GM19351 (cell line): ENCODE results near the gene FKBP11.
"Not testable (repeated sequence)": the region's sequence is repeated elsewhere in the genome, so short reads cannot be mapped to it uniquely, and the experiment has no call there.

Experiments used
- ATAC-seq: cut with Tn5 transposase; IDR thresholded peaks from one replicate; pipeline ENCODE4 v1.9.1; 2021; ENCODE audit warnings: mild to moderate bottlenecking, moderate library complexity; ENCODE audit not compliant: unreplicated experiment

The FKBP11 gene

DNA sequence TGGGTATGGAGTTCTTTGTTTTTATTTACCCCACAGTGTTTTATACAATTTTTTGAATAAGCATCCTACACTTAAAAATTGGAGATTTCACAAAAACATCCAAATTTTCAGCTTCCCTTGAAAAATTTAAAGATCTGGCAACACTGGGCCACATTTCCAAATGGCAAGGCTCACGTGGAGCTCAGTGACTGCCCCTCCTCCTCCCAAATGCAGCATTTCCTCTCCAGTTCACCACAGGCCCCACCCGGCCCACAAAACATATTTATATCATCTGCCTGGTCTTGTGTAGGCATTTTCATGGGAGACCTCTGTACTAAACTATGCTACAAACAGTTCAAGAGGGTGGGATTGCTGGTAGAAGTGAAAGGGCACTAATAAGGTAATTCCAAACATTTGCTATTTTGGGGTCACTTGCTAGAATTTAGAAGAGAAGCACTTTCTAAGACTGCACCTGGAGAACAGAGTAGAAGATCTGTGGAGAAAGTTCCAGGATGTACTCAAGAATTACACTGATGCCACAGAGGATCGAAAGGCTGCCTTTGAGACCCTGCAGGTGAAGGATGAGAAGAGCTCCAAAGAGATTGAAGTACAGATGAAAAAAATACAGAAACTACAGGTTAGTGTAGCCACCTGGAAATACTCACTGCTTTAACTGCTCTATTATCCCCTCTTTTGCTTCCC lies 7.3 kb downstream of the FKBP11 start:
- no peak for ATAC-seq

DNA sequence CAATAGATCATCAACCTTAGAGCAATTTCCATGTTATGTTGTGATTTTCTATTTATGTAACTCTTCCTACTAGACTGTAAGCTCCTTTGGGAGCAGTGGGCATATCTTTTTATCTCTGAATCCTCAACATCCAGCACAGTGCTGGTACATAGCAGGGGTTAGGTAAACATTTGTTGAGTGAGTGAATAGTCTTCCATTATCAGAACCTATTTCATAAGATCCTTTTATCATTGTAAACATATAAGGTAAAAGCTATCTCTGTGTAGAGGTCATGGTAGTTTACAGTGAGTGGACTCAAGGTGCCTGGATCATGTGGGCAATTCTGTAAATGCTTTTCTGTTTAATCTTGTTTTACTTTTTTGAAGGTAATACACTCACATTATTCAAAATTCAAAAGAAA lies 15.1 kb downstream of the FKBP11 start:
- ATAC-seq = no peak

DNA sequence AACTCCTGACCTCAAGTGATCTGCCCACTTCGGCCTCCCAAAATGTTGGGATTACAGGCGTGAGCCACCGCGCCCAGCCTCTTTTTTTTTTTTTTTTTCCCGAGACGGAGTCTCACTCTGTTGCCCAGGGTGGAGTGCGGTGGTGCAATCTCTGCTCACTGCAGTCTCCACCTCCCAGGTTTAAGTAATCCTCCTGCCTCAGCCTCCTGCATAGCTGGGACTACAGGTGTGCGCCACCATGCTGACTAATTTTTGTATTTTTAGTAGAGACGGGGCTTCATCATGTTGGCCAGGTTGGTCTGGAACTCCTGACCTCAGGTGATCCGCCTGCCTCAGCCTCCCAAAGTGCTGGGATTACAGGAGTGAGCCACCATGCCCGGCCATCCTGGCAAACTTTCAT lies 15.6 kb downstream of the FKBP11 start:
- not testable (repeated sequence) for ATAC-seq

DNA sequence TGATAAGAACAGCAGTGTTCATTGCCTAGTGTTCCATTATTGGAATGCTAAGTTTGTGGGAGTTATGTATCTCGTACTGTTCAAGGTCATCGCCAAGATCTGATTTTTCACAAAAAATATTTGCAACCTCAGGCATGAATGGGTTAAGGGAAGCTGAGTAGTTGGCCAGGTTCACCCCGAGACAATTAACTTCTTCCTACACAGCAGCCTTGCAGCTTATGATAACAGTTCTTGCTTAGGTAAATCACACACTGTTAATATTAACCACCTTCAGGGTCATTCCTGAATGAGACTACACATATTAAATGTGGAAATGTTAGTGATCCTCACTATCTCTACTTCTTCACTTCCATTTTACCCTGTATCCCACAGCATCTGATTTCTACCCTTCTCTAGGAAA lies 18.0 kb downstream of the FKBP11 start:
- ATAC-seq = no peak

DNA sequence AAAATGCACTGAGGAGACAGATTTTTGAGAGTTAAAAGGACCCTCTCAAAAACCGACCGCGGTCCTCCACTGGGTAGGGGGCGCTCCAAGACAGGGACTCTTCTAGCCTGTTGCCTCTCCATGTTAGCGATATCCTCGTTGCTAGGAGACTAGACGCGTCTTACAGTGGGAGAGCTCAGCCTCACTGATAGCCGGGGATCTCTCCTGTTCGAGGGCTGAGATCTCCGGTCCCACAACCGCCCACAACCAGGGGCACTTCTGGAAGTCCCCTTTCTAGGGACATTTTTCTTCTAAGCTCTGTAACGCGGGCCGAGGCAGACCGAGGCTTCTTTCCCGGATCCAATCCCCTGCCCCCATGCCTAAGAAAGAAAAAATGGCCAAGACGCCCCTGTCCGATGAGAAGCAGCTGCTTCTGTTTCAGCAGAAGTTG lies 21.3 kb downstream of the FKBP11 start:
- ATAC-seq = peak; percentile 76

DNA sequence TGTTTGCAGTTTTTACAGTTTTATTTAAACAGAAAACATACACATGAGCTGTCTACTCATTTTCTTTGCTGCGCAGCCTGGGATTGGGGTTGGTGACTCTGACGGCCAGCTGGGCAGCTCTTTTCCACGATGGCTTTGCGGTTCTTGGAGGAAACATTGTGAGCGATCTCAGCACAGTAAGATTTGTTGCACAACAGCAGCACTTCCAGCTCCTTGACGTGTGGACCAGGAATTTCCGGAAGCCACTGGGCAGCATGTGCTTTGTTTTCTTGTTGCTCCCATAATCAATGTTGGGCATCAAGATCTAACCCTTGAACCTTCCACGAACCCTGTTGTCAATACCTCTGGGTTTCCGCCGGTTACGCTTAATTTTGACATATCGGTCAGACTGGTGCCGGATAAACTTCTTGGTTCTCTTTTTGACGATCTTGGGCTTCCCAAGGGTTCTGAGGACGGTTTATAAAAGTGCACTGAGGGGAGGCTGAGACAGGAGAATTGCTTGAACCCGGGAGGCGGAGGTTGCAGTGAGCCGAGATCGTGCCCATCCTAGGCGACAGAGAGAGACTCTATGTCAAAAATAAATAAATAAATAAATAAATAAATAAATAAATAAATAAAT lies 21.8 kb downstream of the FKBP11 start:
- ATAC-seq = no peak

DNA sequence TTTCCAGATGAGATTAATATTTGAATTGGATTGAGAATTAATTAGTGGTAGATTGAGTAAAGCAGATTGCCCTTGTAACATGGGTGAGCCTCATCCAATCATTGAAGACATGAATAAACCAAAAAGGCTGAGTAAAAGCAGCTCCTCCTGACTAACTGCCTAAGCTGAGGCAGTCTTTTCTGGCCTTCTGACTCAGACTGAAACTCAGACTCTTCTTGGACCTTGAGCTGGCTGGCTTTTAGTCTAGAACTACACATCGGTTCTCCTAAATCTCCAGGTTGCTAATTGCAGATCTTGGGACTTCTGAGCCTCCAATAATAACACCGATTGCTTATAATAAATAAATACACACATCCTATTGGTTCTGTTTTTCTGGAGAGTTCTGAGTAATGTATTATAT lies 24.0 kb downstream of the FKBP11 start:
- peak; percentile 59 for ATAC-seq

DNA sequence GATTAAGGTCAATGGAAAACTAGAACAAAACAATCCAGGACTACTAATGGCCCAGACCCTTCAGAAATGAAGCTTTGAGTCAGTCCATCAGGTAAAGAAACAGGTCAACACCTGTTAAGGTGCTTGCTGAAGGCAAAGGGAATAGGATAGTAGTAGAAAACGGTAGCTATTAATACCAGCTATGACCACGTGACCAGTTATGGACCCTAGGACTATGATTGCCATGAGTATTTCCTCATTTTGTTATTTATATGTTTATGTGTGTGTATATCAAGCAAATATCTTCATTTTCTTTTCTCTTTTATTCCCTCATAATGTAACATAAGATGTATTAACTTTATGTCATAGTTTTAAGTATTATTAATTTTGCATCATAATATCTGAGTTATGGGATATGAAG lies 25.6 kb downstream of the FKBP11 start:
- ATAC-seq = no peak

DNA sequence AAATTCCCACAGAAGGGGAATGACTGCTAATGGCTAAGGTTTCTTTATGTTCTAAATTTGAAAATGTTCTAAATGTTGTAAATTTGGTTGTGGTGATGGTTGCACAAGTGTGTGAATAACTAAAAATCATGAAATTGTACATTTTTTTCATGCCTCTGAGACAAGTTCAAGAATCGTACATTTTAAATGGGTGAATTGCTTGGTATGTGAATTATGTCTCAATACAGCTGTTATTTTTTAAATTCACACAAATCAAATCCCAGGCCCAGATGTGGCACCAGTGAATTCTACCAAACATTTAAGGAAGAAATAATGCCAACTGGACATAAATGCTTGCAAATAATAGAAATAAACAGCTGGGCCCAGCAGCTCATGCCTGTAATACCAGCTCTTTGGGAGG lies 31.0 kb downstream of the FKBP11 start:
- no peak for ATAC-seq

DNA sequence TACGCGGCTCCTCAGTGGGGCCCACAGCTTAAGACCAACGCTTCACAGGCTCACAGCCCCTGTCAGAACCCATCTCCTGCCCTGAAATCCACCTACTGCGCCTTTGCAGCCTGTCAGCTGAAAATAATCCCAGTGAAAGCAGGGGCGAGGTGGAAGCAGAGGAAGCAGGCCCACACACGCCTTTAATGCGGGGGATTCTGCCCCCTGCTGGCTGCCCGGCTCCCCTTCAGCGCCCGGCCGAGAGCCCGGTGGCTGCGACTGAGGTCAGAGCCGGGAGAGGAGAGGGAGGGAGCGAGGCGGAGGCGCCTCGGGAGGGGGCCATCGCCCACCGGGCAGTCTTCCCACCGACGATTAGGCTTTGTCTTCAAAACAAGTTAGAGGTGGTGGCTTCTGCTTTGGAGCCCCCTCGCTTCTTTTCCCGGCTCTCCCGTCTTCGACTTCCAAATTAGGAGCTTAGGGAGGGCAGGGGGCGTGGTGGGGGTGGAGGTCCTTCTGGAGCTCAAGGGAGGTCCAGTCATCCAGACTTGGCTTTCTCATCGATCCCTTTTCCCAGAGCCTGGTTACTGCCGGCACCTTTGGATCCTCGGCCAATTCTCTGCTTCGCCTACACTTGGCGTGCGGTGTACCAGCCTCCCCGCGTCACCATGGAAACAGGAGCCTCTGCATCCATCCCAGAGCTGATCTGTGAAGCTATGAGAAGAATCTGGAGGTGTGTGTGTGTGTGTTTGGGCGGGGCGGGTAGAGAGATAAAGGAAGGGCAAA lies 34.5 kb downstream of the FKBP11 start:
- ATAC-seq = no peak

DNA sequence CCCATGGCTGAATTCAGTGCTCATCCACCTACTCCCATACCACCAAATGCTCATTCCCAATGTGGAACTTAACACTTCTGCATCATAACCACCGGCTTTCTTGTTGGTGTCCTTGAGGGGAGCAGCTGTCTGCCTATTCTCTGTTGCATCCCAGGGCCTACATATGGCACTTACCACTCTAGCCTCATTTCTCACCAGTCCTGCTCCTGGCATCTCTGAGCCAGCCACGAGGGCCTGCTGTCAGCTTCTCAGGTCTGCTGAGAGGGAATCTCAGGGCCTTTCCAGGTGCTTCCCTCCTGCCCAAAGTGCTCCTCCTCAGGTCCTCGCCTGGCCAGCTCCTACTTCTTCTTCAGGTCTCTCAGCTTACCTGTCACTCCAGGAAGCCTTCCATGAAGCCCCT lies 35.6 kb downstream of the FKBP11 start:
- no peak for ATAC-seq

DNA sequence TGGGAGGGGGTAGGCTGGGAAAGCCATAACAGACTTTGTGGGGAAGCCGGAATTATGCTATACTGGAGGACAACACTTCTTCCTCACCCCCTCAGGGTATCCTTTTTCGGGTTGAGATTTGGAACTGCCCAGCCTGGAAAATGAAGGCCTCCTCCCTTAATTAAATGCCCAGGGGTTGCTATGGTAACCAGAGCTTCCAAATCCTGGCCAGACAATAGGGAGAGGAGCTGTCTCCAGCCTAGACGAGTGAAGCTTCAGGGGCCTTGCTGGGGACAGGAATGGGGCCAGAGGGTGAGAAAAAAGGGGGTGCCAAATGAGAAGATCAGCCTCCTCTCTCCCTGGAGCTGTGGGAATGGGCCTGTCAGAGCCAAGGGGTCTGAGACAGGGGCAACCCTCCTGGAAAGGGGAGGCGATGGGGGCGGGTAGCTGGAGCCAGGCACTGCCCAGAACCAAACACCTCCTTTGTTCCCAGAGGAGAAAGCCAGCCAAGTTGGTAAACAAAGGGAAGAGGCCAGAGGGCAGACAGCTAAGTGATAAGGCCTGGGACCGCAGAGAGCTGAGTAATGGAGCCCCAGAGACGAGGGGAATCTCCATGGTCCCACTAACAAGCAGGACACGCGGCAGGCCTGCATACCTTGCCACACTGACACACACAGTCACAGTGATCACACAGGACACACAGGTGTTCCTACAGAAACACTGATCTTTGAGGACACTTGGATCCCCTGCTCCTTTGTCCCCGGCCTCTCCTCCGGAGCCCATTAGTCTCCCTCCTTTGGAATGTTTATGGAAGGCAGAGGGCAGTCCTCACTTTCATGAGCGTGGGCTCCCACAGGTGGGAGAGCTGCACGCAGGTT lies 41.8 kb downstream of the FKBP11 start:
- no peak for ATAC-seq

DNA sequence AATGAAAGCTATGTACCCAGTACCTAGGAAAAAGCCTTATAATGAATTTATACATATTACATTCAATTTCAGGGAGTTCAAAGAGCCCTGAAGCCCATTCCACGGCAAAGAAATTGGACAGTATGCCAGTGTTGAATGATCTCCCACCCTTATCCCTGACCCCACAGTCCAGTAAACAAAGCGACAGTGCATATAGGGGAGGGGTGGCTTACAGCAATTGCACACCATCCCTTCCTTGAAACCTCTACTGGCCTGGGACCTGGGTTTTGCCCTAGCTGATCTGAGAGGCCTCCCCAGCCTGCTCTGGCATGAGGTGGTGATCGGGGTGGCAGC lies 42.4 kb downstream of the FKBP11 start:
- ATAC-seq = no peak

DNA sequence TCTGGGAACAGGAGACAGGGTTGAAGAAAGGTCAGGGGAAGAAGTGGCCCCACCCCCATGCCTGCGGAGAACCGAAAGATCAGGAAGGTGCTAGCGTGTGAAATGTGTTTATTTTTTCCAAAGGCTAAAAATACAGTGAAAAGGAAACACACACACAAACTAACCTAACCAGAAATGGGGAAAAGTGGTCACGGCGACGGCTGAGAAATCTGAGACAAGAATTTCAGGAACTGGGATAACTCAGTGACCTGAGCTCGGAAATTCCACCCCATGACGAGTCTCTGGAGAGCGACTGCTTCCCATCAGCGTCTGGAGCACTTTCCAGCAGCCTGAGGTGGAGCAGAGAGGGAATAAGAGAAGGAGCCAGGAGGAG lies 43.0 kb downstream of the FKBP11 start:
- ATAC-seq = no peak

DNA sequence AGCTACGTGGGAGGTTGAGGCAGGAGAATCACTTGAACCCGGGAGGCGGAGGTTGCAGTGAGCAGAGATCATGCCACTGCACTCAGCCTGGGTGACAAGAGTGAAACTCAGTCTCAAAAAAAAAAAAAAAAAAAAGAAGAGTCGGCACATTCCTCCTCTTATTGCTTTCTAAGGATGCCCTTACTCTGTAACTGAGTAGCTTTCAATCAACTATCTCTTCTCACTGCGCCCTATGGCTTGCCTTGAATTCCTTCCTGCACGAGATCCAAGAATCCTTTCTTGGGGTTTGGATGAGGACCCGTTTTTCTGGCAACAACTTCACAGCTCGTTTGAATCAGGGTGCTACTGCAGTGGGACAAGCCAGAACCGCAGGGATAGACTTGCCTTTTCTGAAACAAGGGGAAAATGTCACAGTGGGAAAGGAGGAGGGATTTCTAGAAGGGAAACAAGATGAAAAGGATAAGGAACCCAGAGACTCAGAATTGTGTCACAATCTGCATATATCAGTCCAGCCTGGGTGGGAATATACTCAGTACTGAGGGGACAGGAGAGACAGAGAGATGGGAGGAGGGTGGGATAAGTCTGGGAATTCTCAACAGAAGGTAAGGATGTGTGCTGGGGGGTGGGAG lies 43.5 kb downstream of the FKBP11 start:
- no peak for ATAC-seq

DNA sequence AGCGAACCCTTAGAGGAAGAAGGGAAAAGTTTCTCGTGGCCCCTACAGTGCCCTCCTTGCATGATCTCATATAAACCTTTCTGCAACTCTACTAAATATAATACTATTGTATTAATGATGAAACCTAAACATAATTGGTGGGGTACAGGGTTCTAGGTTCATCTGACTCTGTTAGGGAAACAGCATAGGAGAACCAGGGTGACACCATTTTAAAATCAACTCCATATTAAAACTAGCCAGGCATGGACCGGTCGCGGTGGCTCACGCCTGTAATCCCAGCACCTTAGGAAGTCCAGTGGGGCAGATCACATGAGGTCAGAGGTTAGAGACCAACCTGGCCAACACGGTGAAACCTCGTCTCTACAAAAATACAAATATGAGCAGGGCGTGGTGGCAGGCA lies 44.6 kb downstream of the FKBP11 start:
- no peak for ATAC-seq

DNA sequence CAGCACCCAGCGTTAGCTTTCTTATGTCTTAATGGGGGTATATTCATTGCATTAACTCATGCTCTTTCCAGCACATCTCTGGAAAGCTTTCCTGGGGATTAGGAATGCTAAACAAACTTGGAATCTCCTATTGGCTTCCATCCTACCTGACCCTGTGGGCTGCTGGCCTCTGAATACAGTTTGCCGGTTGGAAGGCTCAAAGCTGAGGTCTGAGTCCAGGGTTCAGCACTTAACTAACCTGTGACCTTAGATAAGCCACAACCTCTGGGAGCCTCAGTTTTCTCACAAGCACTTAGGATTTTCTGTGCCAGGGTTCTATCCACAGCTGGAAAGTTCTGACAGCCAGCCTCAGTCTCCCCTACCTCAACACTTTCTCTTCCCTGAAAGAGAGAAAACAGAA lies 46.7 kb downstream of the FKBP11 start:
- ATAC-seq = no peak

DNA sequence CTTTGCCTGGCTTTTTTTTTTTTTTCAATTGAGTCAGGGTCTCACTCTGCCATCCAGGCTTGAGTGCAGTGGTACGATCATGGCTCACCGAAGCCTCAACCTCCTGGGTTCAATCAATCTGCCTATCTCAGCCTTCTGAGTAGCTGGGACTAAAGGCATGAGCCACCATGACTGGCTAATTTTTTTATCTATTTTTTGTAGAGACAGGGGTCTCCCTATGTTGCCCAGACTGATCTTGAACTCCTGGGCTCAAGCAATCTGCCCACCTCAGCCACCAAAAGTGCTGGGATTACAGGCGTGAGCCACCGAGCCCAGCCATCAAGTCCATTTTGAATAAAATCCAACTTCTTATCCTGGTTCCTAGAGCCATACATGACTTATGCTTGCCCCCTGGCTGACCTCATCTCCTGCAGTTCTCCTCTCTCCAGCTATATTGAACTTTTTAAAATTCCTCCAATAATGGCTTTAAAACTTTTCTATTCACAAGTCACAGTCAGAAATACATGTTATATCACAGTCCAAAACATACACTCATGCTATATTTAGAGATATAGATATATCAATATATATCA lies 49.3 kb downstream of the FKBP11 start:
- no peak for ATAC-seq

DNA sequence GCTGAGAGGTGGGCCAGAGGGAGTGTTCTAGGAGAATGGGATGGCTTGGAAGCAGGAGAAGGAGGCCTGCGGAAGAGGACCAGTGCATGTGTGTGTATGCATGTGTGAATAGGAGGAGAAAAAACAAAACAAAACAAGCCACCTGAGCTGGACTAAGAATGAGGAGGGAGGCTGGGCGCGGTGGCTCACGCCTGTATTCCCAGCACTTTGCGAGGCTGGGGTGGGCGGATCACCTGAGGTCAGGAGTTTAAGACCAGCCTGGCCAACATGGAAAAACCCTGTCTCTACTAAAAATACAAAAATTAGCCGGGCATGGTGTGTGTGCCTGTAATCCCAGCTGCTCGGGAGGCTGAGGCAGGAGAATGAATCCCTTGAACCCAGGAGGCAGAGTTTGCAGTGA lies 51.8 kb downstream of the FKBP11 start:
- not testable (repeated sequence) for ATAC-seq

DNA sequence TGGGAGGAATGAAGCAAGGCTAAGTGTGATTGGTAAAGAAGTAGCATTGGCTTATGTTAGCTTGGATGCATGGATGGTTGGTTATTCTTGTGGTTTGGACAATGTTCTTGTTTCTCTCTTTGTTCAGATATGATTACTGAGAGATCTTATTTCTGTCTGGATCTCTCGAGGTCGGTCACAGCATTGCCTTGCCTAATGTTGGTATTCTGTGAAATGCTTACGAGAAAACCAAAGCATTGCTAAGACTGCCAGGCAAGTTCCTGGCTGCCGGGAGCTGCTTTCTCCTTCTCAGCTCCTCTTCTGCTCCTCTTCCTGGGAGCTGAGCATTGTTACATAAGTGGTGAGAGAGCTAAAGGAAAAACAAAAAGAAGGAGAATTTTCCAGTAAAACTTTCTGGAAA lies 52.2 kb downstream of the FKBP11 start:
- ATAC-seq = no peak
